Stimulated activated naive CD8-positive, alpha-beta T cell treated with anti-CD3 and anti-CD28 coated beads, Interleukin-15, Interleukin-2, amounts not matched to agents 100 ng/mL and 50 ng/mL, for 24 hours (primary cell): ENCODE measurements around the gene NIPAL1.

Experiments
- H3K27ac Mint-ChIP-seq: one replicate; pipeline ENCODE4 v1.8.0; 2021; ENCODE audit warnings: mild to moderate bottlenecking, mixed read lengths
- H3K27me3 Mint-ChIP-seq: one replicate; pipeline ENCODE4 v1.8.0; 2021; ENCODE audit warnings: mixed read lengths
- H3K36me3 Mint-ChIP-seq: one replicate; pipeline ENCODE4 v1.8.0; 2021; ENCODE audit warnings: low read depth, mixed read lengths
- H3K4me1 Mint-ChIP-seq: one replicate; pipeline ENCODE4 v1.8.0; 2021; ENCODE audit warnings: low read depth, mixed read lengths
- H3K4me3 Mint-ChIP-seq: one replicate; pipeline ENCODE4 v1.8.0; 2021; ENCODE audit warnings: mild to moderate bottlenecking, mixed read lengths
- H3K9me3 Mint-ChIP-seq: one replicate; pipeline ENCODE4 v1.8.0; 2021; ENCODE audit warnings: mixed read lengths

NIPAL1 gene

DNA sequence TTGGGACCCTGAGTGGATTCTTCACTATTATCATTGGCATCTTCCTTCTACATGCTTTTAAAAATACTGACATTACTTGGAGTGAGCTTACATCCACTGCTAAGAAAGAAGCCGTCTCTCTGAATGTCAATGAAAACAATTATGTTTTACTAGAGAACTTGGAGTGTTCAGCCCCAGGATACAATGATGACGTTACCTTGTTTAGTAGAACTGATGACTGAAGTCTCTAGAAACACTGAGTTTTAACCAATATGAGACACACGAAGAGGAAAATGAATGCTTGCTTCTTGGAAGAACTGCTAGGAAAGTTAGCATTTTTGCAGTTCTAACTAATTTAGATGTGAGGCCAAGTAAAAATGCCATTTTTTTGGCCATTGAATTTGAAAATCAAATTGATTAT, 19.4 kb downstream of the NIPAL1 start:
- Mint-ChIP-seq H3K27me3 (no peaks in the 10 kb centered on the region), H3K9me3 (no peaks in the 10 kb centered on the region), H3K4me3 (peak overlapping the region; percentile 52), H3K4me1 (peaks cover 78% of the 10 kb centered on the region), H3K27ac (peak overlapping the region; percentile 92), H3K36me3 (peaks cover 31% of the 10 kb centered on the region)

DNA sequence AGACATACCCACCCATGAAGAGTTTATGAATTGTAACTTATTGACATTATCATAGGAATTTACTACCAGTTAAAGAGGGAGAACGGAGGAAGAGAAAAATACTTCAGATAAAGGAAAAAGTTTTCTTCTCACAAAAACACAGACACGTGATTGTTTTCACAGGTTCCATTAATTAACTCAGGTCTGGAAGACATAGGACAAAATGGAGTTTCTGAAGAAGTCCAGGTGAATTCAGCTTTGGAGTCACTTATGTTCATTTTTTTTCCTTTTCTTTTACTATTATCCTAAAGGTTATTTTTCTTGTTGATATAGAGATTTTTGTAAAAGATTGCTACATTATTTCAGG, 20.5 kb downstream of the NIPAL1 start:
- H3K4me3 Mint-ChIP-seq: no peak overlapping the region
- peak overlapping the region; percentile 65 for H3K27ac Mint-ChIP-seq
- H3K9me3 Mint-ChIP-seq: no peaks in the 10 kb centered on the region

DNA sequence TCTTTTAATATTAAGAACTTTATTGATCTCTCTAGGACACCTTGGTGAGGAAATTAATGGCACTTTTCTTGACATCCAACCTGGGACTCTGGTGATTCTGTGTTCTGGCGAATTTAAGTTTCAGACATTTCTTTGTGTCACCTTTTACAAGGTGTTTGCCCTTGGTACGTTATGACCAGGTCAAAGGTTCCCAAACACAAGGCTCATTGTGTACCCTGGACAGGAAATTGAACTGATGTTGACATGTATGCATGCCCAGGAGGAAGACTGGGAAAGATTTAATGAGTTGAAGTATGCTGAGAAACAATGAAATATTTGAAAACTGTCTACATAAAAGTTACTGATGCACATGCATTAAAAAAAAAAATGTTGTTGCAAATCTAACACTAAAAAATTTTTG, 22.1 kb downstream of the NIPAL1 start:
- H3K36me3 Mint-ChIP-seq: peaks cover 27% of the 10 kb centered on the region
- no peaks in the 10 kb centered on the region for H3K27me3 Mint-ChIP-seq
- H3K27ac Mint-ChIP-seq: no peak overlapping the region
- no peaks in the 10 kb centered on the region for H3K9me3 Mint-ChIP-seq
- no peak overlapping the region for H3K4me3 Mint-ChIP-seq
- H3K4me1 Mint-ChIP-seq: peaks cover 82% of the 10 kb centered on the region

More for the DNA sequence above, 20.5 kb downstream of the NIPAL1 start:
- Mint-ChIP-seq H3K27me3 (no peaks in the 10 kb centered on the region), H3K36me3 (peaks cover 31% of the 10 kb centered on the region), H3K4me1 (peaks cover 82% of the 10 kb centered on the region)

DNA sequence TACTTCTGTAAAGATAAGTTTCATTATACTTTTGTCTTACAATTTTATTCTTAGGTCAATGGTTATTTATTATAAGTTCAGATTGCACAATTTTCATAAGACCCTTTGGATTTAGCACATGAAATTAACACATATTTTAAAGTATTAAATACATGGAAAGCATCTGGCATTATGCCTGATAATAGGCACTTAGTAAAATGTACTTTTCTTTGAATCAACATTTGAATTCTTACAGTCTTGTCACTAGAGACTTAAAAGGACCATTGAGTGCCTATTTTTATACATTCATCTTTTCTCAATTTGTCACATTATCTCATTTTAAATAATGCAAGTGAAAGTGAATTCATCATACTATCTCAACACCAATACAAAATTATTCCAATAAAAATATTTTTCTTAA, 23.0 kb downstream of the NIPAL1 start:
- H3K27ac Mint-ChIP-seq: no peak overlapping the region
- peaks cover 23% of the 10 kb centered on the region for H3K36me3 Mint-ChIP-seq
- H3K4me1 Mint-ChIP-seq: peaks cover 82% of the 10 kb centered on the region
- H3K4me3 Mint-ChIP-seq: no peak overlapping the region
- no peaks in the 10 kb centered on the region for H3K27me3 Mint-ChIP-seq
- no peaks in the 10 kb centered on the region for H3K9me3 Mint-ChIP-seq

DNA sequence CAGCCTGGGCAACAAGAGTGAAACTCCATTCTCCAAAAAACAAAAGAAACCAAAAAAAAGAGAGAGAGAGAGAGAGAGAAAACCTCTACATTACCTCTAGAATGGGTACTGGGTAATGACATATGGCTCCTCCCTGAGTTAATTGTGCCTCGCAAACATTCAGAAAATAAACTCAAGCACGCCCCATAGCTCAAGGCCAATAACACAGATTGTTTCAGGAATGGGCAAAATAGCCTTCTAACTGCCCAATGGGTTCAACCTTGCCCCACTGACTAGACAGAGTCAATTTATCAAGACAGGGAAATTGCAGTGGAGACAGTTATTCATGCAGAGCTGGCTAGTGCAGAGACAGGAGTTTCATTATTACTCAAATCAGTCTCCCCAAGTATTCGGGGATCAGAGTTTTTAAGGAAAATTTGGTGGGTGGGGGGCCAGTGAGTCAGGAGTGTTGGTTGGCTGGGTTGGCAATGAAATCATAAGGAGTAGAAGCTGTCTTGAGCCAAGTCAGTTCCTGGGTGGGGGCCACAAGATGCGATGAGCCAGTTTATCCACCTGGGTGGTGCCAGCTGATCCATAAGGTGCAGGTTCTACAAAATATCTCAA, 25.1 kb downstream of the NIPAL1 start:
- peaks cover 4% of the 10 kb centered on the region for H3K36me3 Mint-ChIP-seq
- peak overlapping the region; percentile 78 for H3K27ac Mint-ChIP-seq
- H3K27me3 Mint-ChIP-seq: no peaks in the 10 kb centered on the region
- H3K4me1 Mint-ChIP-seq: peaks cover 82% of the 10 kb centered on the region
- no peaks in the 10 kb centered on the region for H3K9me3 Mint-ChIP-seq
- H3K4me3 Mint-ChIP-seq: peak overlapping the region; percentile 18

DNA sequence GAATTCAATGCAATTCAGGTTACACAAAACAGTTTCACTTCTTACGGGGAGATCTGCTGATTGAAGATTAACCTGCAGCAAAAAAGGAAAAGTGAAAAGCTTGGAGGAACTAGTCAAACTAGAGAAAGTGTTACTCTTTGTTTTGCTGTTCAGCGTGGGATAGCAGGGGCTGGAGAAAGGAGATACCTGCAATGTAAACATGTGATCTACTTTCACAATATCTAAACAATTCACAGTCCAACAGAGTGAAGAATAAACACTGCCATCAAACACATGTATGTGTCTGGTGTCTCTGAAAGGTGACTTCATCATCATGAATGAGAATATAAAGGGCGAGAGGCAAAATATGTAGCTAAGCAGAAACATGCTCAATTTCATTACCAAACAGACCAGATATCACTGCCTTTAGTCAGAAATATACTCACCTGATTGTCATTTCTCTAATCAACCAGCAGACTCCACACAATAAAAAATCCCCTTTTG, 26.4 kb downstream of the NIPAL1 start:
- no peaks in the 10 kb centered on the region for H3K27me3 Mint-ChIP-seq
- H3K4me1 Mint-ChIP-seq: peaks cover 85% of the 10 kb centered on the region
- H3K27ac Mint-ChIP-seq: no peak overlapping the region
- H3K4me3 Mint-ChIP-seq: no peak overlapping the region
- H3K36me3 Mint-ChIP-seq: no peaks in the 10 kb centered on the region
- no peaks in the 10 kb centered on the region for H3K9me3 Mint-ChIP-seq

DNA sequence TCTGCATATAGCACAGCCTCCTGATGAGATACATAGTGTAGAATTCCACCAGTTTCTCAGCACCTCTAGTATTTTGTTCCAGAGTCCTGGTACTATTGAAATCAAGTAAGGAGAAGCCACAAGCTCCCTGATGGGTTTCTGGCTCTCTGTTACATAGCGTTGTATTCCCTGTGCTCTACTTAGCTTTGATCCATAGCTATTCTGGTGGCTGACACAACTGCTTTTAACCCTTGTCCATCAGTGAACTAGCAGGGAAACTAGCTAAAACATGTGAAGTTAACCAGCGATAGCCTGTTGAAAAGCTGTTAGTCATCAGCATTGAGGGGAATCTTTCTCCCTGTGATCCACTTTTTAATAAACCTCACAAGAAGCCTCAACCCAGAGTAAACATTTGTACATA, 26.9 kb downstream of the NIPAL1 start:
- H3K4me3 Mint-ChIP-seq: no peak overlapping the region

DNA sequence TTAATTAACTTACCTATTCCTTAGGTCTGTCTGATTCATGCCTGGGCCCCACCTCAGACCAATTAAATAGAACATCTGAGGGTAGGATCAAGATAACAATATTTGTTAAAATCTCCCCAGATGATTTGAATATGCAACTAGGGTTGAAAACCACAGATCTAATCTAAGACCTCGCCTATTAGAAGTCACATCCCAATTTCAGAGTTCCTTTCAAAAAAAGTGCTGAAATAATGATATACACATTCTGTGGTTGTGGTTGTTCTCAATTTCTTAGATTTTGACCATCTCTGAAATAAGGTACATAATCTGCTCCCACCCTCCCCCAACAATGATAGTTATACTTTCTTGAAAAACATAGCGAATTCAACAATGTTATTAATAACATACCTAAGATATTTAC, 27.7 kb downstream of the NIPAL1 start:
- Mint-ChIP-seq H3K27ac (no peak overlapping the region), H3K9me3 (no peaks in the 10 kb centered on the region), H3K36me3 (peaks cover 1% of the 10 kb centered on the region), H3K27me3 (peaks cover 5% of the 10 kb centered on the region), H3K4me1 (peaks cover 93% of the 10 kb centered on the region), H3K4me3 (no peak overlapping the region)

More for the DNA sequence above, 26.9 kb downstream of the NIPAL1 start:
- Mint-ChIP-seq H3K27me3 (no peaks in the 10 kb centered on the region), H3K36me3 (no peaks in the 10 kb centered on the region), H3K27ac (no peak overlapping the region), H3K4me1 (peaks cover 86% of the 10 kb centered on the region), H3K9me3 (no peaks in the 10 kb centered on the region)

DNA sequence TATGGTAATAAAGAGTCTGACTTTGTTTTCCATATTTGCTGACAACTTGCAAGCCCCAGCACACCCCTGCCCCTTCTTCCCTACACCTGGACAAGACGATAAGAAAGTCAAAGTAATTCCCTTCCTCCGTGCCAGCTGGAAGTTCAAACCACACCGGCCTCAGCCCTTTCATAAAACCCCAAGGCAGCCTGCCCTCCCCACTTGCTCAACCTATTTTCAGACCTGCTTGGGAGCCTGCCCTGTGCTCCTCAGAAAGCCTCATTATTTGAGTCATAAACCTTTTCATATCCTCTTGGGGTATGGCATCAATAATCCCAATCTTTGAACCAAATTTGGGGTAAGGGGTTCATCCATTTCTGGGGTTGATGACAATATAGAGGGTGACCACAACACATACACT, 29.5 kb downstream of the NIPAL1 start:
- H3K9me3 Mint-ChIP-seq: no peaks in the 10 kb centered on the region
- peaks cover 13% of the 10 kb centered on the region for H3K27me3 Mint-ChIP-seq
- peaks cover 93% of the 10 kb centered on the region for H3K4me1 Mint-ChIP-seq
- H3K4me3 Mint-ChIP-seq: no peak overlapping the region
- H3K27ac Mint-ChIP-seq: peak overlapping the region; percentile 72
- peaks cover 4% of the 10 kb centered on the region for H3K36me3 Mint-ChIP-seq

DNA sequence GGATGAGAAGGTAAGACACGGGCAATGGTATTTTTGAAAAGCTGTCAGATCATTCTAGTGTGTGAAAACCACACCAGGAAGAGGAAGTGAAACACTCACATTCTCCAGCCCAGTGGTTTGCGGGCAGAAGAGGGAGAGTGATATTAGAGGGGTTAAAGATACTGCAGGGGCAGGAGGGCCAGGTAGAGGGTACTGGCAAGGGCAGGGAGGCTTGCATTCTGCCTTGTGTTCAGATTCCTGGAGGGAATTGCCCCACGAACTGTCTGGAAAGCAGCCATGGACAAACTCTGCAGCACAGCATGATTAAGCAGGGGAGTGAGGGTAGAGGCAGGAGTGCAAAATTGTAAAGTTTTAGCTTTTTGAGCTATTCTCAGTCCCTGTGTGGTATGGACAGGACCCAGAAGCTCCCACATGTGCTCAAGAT, 30.9 kb downstream of the NIPAL1 start:
- H3K27ac Mint-ChIP-seq: peak overlapping the region; percentile 75
- H3K4me3 Mint-ChIP-seq: peak overlapping the region; percentile 44
- peaks cover 79% of the 10 kb centered on the region for H3K4me1 Mint-ChIP-seq
- peaks cover 4% of the 10 kb centered on the region for H3K36me3 Mint-ChIP-seq
- peaks cover 13% of the 10 kb centered on the region for H3K27me3 Mint-ChIP-seq
- H3K9me3 Mint-ChIP-seq: no peaks in the 10 kb centered on the region

DNA sequence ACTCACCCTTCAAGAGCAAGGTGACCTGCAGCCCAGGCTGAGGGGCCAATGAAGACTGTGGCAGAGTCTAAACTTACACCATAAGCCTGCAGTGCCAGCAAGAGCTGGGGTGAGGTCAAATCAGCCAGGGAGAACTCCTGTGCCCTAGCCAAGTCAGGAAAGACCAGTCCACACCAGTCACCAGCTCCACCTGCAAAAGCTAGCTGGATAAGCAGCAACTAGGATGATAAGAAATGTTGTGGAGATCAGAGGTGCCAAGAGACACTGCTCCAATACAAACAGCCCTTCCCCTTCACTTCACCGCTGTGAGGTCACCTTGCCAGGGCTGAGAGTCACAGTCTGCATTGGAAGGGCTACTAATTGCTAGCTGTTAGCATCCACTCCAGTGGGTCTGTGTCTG, 31.3 kb downstream of the NIPAL1 start:
- Mint-ChIP-seq H3K27ac (peak overlapping the region; percentile 75), H3K9me3 (no peaks in the 10 kb centered on the region), H3K27me3 (peaks cover 13% of the 10 kb centered on the region), H3K4me3 (no peak overlapping the region), H3K4me1 (peaks cover 75% of the 10 kb centered on the region), H3K36me3 (peaks cover 4% of the 10 kb centered on the region)

DNA sequence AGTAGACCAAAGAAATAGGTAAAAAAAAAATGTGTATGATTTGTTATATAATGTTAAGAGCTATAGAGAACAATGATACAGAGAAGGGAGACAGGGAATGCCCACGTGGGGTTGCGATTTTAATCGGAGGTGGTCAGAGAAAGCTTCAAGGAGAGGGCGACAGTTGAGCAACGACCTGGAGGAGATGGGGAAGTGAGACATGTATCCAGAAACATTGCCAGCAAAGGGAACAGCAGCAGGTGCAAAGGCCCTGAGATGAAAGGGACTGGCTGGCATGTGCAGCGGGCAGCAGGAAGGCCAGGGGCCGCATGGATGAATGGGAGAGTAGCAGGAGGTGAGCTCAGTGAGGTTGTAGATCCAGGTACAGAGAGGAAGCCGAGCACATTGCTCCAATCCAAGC, 32.9 kb downstream of the NIPAL1 start:
- peaks cover 4% of the 10 kb centered on the region for H3K36me3 Mint-ChIP-seq
- no peak overlapping the region for H3K27ac Mint-ChIP-seq
- no peak overlapping the region for H3K4me3 Mint-ChIP-seq
- H3K27me3 Mint-ChIP-seq: peaks cover 13% of the 10 kb centered on the region
- H3K4me1 Mint-ChIP-seq: peaks cover 59% of the 10 kb centered on the region
- no peaks in the 10 kb centered on the region for H3K9me3 Mint-ChIP-seq

DNA sequence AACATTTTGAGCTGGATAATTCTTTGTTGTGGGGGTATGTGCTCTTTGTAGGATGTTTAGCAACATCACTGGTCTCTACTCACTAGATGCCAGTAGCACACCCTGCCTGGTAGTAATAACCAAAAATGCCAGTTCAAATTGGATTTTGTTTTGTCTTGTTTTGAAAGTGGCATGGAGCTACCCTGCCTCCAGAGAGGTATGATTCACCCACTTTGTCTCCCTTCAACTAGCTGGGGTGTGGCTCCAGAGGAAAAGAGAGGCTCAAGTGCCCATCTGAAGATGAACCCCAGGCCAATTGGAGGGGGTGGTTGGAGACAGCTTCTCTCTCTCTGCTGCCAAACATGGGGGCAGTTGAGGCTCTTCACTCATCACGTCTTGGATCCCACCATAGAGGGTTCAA, 34.5 kb downstream of the NIPAL1 start:
- Mint-ChIP-seq H3K9me3 (no peaks in the 10 kb centered on the region), H3K27ac (no peak overlapping the region), H3K27me3 (peaks cover 13% of the 10 kb centered on the region), H3K4me3 (no peak overlapping the region), H3K4me1 (peaks cover 43% of the 10 kb centered on the region), H3K36me3 (peaks cover 4% of the 10 kb centered on the region)

DNA sequence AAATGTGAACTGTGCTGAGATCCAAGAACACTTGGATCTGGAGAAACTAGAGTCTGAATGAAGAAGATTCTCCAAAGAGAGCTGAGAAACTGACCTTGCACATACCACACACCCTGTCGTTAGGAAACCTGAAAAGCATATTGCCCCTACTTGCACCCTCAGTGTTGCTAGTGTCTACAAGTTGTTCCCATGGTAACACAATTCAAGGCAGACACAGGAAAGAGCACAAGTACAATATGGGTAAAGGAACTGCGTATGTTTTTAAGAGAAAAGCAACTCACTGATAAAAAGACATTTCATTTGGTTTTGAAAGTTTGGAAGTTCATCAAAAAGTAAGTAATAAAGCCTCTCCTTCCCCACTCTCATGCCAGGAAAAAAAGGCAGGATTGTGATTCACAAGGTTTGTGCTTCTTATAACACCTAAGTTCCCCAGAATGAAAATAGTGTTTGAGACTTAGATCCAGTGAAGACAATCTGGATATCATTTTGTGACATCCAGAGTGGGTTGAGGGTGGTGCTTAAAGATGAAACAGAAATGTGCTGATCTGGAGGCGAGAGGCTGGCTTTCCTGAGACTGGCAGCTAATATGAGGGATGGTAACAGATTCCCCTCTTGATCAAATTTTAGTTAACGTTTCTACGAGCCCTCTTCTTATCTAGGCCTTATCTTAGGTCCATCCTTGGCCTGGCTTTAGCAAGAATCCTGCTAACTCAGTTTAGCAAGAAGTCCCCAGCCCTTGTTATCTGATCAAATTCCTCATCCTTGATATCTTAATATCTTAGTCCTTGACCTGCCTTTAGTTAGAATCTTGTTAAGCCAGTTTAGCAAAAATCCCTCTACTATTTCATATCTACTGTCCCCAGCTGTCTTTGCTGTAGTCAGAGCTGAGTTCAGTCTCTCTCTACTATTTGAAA, 42.3 kb downstream of the NIPAL1 start:
- Mint-ChIP-seq H3K4me3 (no peak overlapping the region), H3K27ac (no peak overlapping the region), H3K36me3 (peaks cover 7% of the 10 kb centered on the region), H3K9me3 (peaks cover 5% of the 10 kb centered on the region), H3K27me3 (no peaks in the 10 kb centered on the region), H3K4me1 (peaks cover 24% of the 10 kb centered on the region)

DNA sequence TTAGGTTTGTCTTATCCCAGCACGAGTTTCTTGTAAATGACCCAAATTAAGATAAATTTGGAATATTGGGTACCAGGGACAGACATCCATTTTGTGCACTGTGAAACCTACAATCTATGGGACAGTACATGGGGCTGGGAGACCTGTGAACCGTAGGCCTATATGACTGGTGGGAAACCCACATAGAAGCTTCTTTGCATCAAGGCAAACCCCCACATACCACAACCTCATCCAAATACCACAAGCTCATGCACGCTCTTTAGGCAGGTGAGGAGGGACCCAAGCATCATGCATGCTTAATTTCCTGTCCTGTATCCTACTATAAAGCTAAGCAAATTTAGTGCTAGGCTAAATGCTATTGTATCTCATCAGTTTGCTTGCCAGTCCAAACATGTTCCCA, 47.8 kb downstream of the NIPAL1 start:
- H3K4me3 Mint-ChIP-seq: no peak overlapping the region
- peaks cover 49% of the 10 kb centered on the region for H3K4me1 Mint-ChIP-seq
- H3K9me3 Mint-ChIP-seq: peaks cover 5% of the 10 kb centered on the region
- no peaks in the 10 kb centered on the region for H3K27me3 Mint-ChIP-seq
- peaks cover 23% of the 10 kb centered on the region for H3K36me3 Mint-ChIP-seq
- peak overlapping the region; percentile 50 for H3K27ac Mint-ChIP-seq
